Upper lobe of left lung (tissue), 6 donors: ENCODE data around the gene ADARB1. TPM values are rescaled to one million over a fixed set of nuclear protein-coding genes. Genes with fewer than 3 reads are reported as not detected.

Experiments
- ATAC-seq, 2 donors: fragments of 200-7000 bp; cut with Tn5 transposase; one replicate each; pipeline ENCODE4 v1.9.1; 2022; ENCODE audit warnings: mild to moderate bottlenecking in 2 of 2, moderate library complexity in 2 of 2; ENCODE audit not compliant: low FRiP score in 2 of 2
- DNase-seq, 2 donors: peaks; one replicate each; pipeline ENCODE4 v3.0.0-alpha.2; 2019 to 2020
- H3K27ac ChIP-seq, 4 donors: fragments of 200-600 bp; sonication (generic); one replicate each; pipeline ENCODE4 v1.5.1; 2016 to 2019
- H3K27me3 ChIP-seq, 4 donors: fragments of 200-600 bp; sonication (generic); one replicate each; pipeline ENCODE4 v1.5.1; 2017 to 2019
- H3K36me3 ChIP-seq, 4 donors: fragments of 200-600 bp; sonication (generic); one replicate each; pipeline ENCODE4 v1.5.1; 2016 to 2019
- H3K4me1 ChIP-seq, 4 donors: fragments of 200-600 bp; sonication (generic); one replicate each; pipeline ENCODE4 v1.5.1; 2018 to 2019
- H3K4me3 ChIP-seq, 4 donors: fragments of 200-600 bp; sonication (generic); one replicate each; pipeline ENCODE4 v1.5.1; 2017 to 2019; ENCODE audit warnings: mild to moderate bottlenecking in 2 of 4, moderate library complexity in 1 of 4
- H3K9me3 ChIP-seq, 4 donors: fragments of 200-600 bp; sonication (generic); one replicate each; pipeline ENCODE4 v1.5.1; 2018 to 2019
- EP300 ChIP-seq, 4 donors: sonication (generic); formaldehyde crosslinking; IDR thresholded peaks; one replicate each; pipeline ENCODE4 v1.5.1; 2017; ENCODE audit warnings: antibody characterized with exemption in 4 of 4, control low read depth in 2 of 4
- POLR2A ChIP-seq, 4 donors: fragments of 450-650 bp; IDR thresholded peaks; one replicate each; pipeline ENCODE4 v1.5.1; 2016 to 2017; ENCODE audit warnings: antibody characterized with exemption in 4 of 4, mild to moderate bottlenecking in 2 of 4
- POLR2AphosphoS5 ChIP-seq, 2 donors: sonication (generic); formaldehyde crosslinking; IDR thresholded peaks; one replicate each; pipeline ENCODE4 v1.5.1; 2017; ENCODE audit warnings: antibody characterized with exemption in 2 of 2
- WGBS, 2 donors: methylation state at CpG; one replicate each; pipeline ENCODE4 v1.1.5; 2017 to 2018; 5-methylcytosine and 5-hydroxymethylcytosine counted together
- total RNA-seq, 6 donors: library from RNA; depleted of rRNA in 4 of 6; stranded (reverse); fragments of >200 nt in 4 of 6; gene quantifications; one replicate each; pipeline versions ENCODE4 v1.1.0 to v1.2.1, GENCODE V29; 2016 to 2021
- TF ChIP-seq, protein P1 (sequence below), 6 experiments: fragments of 450-650 bp in 4 of 6; fragments of 200-600 bp in 2 of 6; sonication (generic) in 2 of 6; IDR thresholded peaks; one replicate each; pipeline ENCODE4 v1.5.1; 2016 to 2019; ENCODE audit warnings: antibody characterized with exemption in 6 of 6
- donor health status: DM: no; HTN: no; CAD: no; lungs with moderate emphysema.
- donor health status: DM: no; HTN: yes; CAD: no; lungs with severe emphysema.

Gene ADARB1
- total RNA-seq, 6 donors from 2014 or later: 26.5 to 94.3 (median 42.4) TPM

DNA sequence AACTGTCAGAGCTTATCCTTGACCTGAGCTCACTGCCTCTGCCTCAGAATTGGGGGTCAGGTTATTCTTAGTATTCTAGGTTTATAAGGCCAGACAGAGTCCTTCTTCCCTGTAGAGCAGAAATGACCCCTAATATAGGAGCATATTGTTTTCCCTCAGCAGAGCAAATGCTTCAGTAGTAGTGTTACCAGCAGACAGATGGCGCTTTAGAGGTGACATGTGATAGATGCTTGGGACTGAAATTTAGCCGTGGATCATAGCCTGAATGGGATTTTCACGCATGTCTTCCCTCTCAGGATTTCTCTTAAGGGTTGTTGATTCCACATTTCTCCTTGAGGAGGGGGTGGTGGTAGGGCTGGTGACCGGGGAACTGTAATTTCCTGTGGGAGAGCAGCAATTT is 24.5 kb downstream of the ADARB1 start:
- 42 to 62% methylated on average over 3 to 4 of the region's 4 CpGs for WGBS, 2 donors
- TF ChIP-seq, protein P1, sequence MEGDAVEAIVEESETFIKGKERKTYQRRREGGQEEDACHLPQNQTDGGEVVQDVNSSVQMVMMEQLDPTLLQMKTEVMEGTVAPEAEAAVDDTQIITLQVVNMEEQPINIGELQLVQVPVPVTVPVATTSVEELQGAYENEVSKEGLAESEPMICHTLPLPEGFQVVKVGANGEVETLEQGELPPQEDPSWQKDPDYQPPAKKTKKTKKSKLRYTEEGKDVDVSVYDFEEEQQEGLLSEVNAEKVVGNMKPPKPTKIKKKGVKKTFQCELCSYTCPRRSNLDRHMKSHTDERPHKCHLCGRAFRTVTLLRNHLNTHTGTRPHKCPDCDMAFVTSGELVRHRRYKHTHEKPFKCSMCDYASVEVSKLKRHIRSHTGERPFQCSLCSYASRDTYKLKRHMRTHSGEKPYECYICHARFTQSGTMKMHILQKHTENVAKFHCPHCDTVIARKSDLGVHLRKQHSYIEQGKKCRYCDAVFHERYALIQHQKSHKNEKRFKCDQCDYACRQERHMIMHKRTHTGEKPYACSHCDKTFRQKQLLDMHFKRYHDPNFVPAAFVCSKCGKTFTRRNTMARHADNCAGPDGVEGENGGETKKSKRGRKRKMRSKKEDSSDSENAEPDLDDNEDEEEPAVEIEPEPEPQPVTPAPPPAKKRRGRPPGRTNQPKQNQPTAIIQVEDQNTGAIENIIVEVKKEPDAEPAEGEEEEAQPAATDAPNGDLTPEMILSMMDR (IDR thresholded peaks at IDR 0.05): peak in 1 of 6 experiments; percentile 14
- TF ChIP-seq POLR2AphosphoS5 (IDR thresholded peaks at IDR 0.05): no peak
- no peak for DNase-seq
- Histone ChIP-seq H3K4me3 (no peak overlapping the region), H3K36me3 (no peaks in the 10 kb centered on the region), H3K27me3 (no peaks in the 10 kb centered on the region), H3K4me1 (peaks cover 62 to 86% (median 74%) of the 10 kb centered on the region in 4 donors), H3K9me3 (no peaks in the 10 kb centered on the region), H3K27ac (peak overlapping the region in 1 of 4 donors; percentile 44)
- ATAC-seq: no peak

DNA sequence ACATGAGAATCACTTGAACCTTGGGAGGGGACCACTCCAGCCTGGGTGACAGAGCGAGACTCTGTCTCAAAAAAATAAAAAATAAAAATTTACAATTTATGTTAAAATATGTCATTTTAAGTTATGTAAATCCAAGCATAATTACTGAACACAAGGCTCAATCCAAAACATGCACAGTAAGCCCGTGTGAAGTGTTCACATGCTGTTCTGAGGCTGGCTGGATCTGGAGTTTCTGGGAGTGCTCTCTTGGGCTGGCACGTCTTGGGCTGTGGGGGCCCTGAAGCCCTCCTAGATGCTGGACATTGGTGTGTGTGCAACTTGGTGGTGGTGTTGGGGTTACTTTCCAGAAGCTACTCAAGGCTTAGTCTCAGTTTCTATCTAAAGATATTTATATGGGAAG is 25.2 kb downstream of the ADARB1 start:
- TF ChIP-seq, protein P1 (IDR thresholded peaks at IDR 0.05): no peak
- TF ChIP-seq EP300 (IDR thresholded peaks at IDR 0.05) (no peak), POLR2A (IDR thresholded peaks at IDR 0.05) (no peak), POLR2AphosphoS5 (IDR thresholded peaks at IDR 0.05) (no peak)
- DNase-seq (no peak), ATAC-seq (no peak)
- Histone ChIP-seq H3K4me1 (peaks cover 64 to 87% (median 76%) of the 10 kb centered on the region in 4 donors), H3K27ac (no peak overlapping the region), H3K4me3 (no peak overlapping the region), H3K27me3 (no peaks in the 10 kb centered on the region), H3K9me3 (no peaks in the 10 kb centered on the region), H3K36me3 (no peaks in the 10 kb centered on the region)
- whole genome bisulfite sequencing, 2 donors: 79 to 88% methylated on average over 3 of the region's 3 CpGs

DNA sequence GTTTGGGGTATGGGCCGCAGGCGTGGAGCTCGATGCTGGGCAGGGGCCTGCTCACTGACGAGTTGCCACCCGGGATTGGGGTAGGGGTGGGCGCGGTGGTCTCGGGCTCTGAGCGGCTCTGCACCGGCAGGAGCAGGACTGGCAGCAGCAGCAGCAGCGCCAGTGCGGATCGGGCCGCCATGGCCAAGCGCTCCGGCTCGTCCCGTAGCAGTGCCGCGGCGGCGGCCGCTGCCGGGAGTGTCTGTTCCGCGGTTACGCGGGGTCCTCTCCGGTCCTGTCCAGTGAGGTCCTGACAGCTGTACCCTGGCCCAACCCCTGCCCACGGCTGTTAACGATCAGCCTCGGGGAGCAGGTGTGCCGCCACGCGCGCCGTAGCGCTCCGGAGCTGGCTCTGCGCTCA is 26.5 kb downstream of the ADARB1 start:
- H3K4me1 ChIP-seq: peaks cover 54 to 78% (median 69%) of the 10 kb centered on the region in 4 donors
- no peak overlapping the region for H3K4me3 ChIP-seq
- H3K27ac ChIP-seq: no peak overlapping the region
- no peaks in the 10 kb centered on the region for H3K36me3 ChIP-seq
- DNase-seq (peak in 1 of 2 donors; percentile 85), ATAC-seq (no peak)
- no peaks in the 10 kb centered on the region for H3K9me3 ChIP-seq
- no peaks in the 10 kb centered on the region for H3K27me3 ChIP-seq
- TF ChIP-seq POLR2AphosphoS5 (IDR thresholded peaks at IDR 0.05) (no peak), EP300 (IDR thresholded peaks at IDR 0.05) (no peak), POLR2A (IDR thresholded peaks at IDR 0.05) (no peak)
- TF ChIP-seq, protein P1 (IDR thresholded peaks at IDR 0.05): no peak
- 95 to 96% methylated on average over 25 to 37 of the region's 40 CpGs for WGBS, 2 donors

DNA sequence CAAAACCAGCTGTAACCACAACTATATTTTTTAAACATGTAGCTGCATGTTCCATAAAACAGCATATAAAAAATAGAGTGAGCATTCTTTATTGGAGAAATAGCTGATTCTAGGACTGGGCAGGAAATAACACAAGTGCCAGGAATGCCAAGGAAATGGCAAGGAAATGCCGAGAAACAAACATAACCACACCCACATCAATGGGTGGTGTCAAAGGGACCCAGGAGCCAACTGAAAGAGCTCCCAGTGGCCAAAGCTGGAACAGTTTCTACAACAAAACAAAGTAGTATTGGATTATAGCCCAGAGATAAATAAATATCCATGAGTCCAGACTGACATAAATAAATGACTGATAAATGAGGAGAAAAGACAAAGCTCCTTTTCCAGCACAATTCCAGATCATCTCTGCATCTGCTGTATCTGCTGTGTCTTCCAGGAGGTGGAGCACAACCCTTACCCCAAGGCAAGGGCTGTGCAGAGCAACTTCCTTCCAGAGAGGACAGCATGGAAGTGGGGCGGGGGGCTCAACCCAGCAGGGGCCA is 28.1 kb downstream of the ADARB1 start:
- peak overlapping the region in 2 of 4 donors; percentile 17 to 71 for H3K27ac ChIP-seq
- ATAC-seq: peak; percentile 19 to 38

More for the DNA sequence above, 28.1 kb downstream of the ADARB1 start:
- Histone ChIP-seq H3K4me1 (peaks cover 38 to 64% (median 55%) of the 10 kb centered on the region in 4 donors), H3K27me3 (no peaks in the 10 kb centered on the region), H3K4me3 (no peak overlapping the region), H3K9me3 (no peaks in the 10 kb centered on the region), H3K36me3 (no peaks in the 10 kb centered on the region)
- no peak for DNase-seq
- TF ChIP-seq EP300 (IDR thresholded peaks at IDR 0.05): peak in 1 of 4 donors; percentile 71
- TF ChIP-seq POLR2A (IDR thresholded peaks at IDR 0.05): no peak
- TF ChIP-seq POLR2AphosphoS5 (IDR thresholded peaks at IDR 0.05): peak in 1 of 2 donors; percentile 67
- TF ChIP-seq, protein P1 (IDR thresholded peaks at IDR 0.05): peak; percentile 26 to 55 (median 39)
- 7 to 25% methylated on average over 1 to 2 of the region's 2 CpGs for WGBS, 2 donors
